K562 (cell line): ENCODE measurements around the gene GAL3ST2. TPM values are rescaled to one million over a fixed set of nuclear protein-coding genes. Genes with fewer than 3 reads are reported as not detected.

Experiments
- ATAC-seq: fragments of 200-7000 bp; cut with Tn5 transposase; 3 replicates; pipeline ENCODE4 v1.9.1; 2020; ENCODE audit warnings: moderate library complexity
- BruUV-seq: library from RNA; stranded (reverse); fragments of 400-500 nt; replicated peaks from 2 replicates; lab custom pipeline; 2021; lab: Mats Ljungman, UMichigan
- CTCF ChIA-PET: fragments of 300-600 bp; formaldehyde crosslinking; extraction: SDS; loops from one replicate; lab custom pipeline; 2021; ENCODE audit warnings: low intra/inter-chr PET ratio; lab: Yijun Ruan, JAX
- POLR2A ChIA-PET: fragments of 300-600, 350-650 bp; sonication (Branson Sonifier 250); formaldehyde crosslinking; extraction: SDS; loops from one replicate; lab custom pipeline; 2021; ENCODE audit warnings: antibody characterized with exemption, inconsistent platforms; lab: Yijun Ruan, JAX
- DNase-seq, 4 experiments: peaks; one replicate each; pipeline versions ENCODE4 v3.0.0 to v3.0.0-alpha.2; 2011 to 2018; ENCODE audit warnings: low spot score in 3 of 4, mixed read lengths in 3 of 4; ENCODE audit errors: extremely low read depth in 1 of 4
- FAIRE-seq: peaks from 2 replicates; lab custom pipeline; 2011; peaks lifted over from hg19 to GRCh38; lab: Jason Lieb, UNC
- H2AFZ ChIP-seq: 2 replicates; pipeline ENCODE4 v1.6.0; 2011; ENCODE audit warnings: low read depth, low read length, control low read depth, inconsistent platforms
- H3K27ac ChIP-seq: fragments of 200-600 bp; 3 replicates; pipeline ENCODE4 v1.8.0; 2011; ENCODE audit warnings: low read depth, mild to moderate bottlenecking, control low read depth, inconsistent platforms, low read length, moderate library complexity, mixed read lengths; ENCODE audit errors: extremely low read depth
- H3K27me3 ChIP-seq, 2 experiments: fragments of 300-600 bp in 1 of 2; 2 replicates in 1 of 2; 3 replicates in 1 of 2; pipeline versions ENCODE4 v1.6.0 to v1.8.0; 2011; ENCODE audit warnings: inconsistent platforms in 2 of 2, low read length in 2 of 2, mild to moderate bottlenecking in 1 of 2, mixed read lengths in 1 of 2, moderate library complexity in 1 of 2; ENCODE audit not compliant: control insufficient read depth in 2 of 2, insufficient read depth in 2 of 2
- H3K36me3 ChIP-seq: fragments of 300-600 bp; 3 replicates; pipeline ENCODE4 v1.8.0; 2011; ENCODE audit warnings: mild to moderate bottlenecking, low read length, inconsistent platforms; ENCODE audit not compliant: control insufficient read depth, insufficient read depth
- H3K4me1 ChIP-seq, 2 experiments: fragments of 200-600 bp in 1 of 2; replicated peaks in 1 of 2; 2 replicates in 1 of 2; 3 replicates in 1 of 2; pipeline versions ENCODE4 v1.5.1 to v1.8.0; 2011; ENCODE audit warnings: inconsistent platforms in 2 of 2, low read length in 2 of 2, mild to moderate bottlenecking in 1 of 2, mixed read lengths in 1 of 2, moderate library complexity in 1 of 2; ENCODE audit not compliant: control insufficient read depth in 2 of 2, insufficient read depth in 2 of 2
- H3K4me2 ChIP-seq: 2 replicates; pipeline ENCODE4 v1.6.1; 2011; ENCODE audit warnings: low read length, control low read depth, inconsistent platforms, mixed read lengths; ENCODE audit not compliant: insufficient read depth
- H3K4me3 ChIP-seq: fragments of 200-600 bp; sonication (generic), shearing (Covaris generic); 2 replicates; pipeline ENCODE4 v1.5.1; 2016; ENCODE audit warnings: control low read depth, inconsistent platforms
- H3K79me2 ChIP-seq: fragments of 200-600 bp; 3 replicates; pipeline ENCODE4 v1.8.0; 2011; ENCODE audit warnings: low read length, inconsistent platforms; ENCODE audit not compliant: control insufficient read depth, insufficient read depth
- H3K9ac ChIP-seq, 2 experiments: 2 replicates each; pipeline versions ENCODE4 v1.6.0 to v1.6.1; 2011; ENCODE audit warnings: low read depth in 2 of 2, low read length in 2 of 2, control low read depth in 1 of 2, inconsistent platforms in 1 of 2, mild to moderate bottlenecking in 1 of 2, mixed read lengths in 1 of 2; ENCODE audit not compliant: insufficient read depth in 1 of 2
- H3K9me1 ChIP-seq: one replicate; pipeline ENCODE4 v1.6.0; 2011; ENCODE audit warnings: inconsistent platforms, mild to moderate bottlenecking, low read length, moderate library complexity; ENCODE audit not compliant: control insufficient read depth, insufficient read depth
- H3K9me3 ChIP-seq: replicated peaks from 2 replicates; pipeline ENCODE4 v1.5.1; 2011; ENCODE audit warnings: low read depth, low read length, inconsistent platforms; ENCODE audit not compliant: control insufficient read depth, insufficient read depth
- H4K20me1 ChIP-seq: replicated peaks from 2 replicates; pipeline ENCODE4 v1.6.1; 2011; ENCODE audit warnings: low read length, inconsistent platforms, mixed read lengths; ENCODE audit not compliant: control insufficient read depth, insufficient read depth
- BACH1 ChIP-seq: fragments of 200-800 bp; sonication (Bioruptor generic); IDR thresholded peaks from 2 replicates; pipeline ENCODE4 v1.6.1; 2016; ENCODE audit warnings: missing genetic modification characterization, missing compliant biosample characterization
- SLC30A9 ChIP-seq: fragments of 250-450 bp; sonication (Bioruptor Pico); IDR thresholded peaks from 2 replicates; pipeline ENCODE4 v1.8.0; 2022; ENCODE audit warnings: mild to moderate bottlenecking, moderate library complexity
- ZNF551 ChIP-seq: fragments of 250-450 bp; sonication (Bioruptor Pico); IDR thresholded peaks from 2 replicates; pipeline ENCODE4 v1.5.0; 2021; ENCODE audit warnings: mild to moderate bottlenecking, moderate library complexity
- WGBS: fragments of 100-300 bp; shearing (Covaris generic); methylation state at CpG from one replicate; pipeline ENCODE4 v1.1.6; 2016; ENCODE audit warnings: low coverage, mixed read lengths; ENCODE audit not compliant: insufficient coverage; ENCODE audit errors: missing lambda C conversion rate; 5-methylcytosine and 5-hydroxymethylcytosine counted together
- in situ Hi-C: fragments of 300-500 bp; cut with MboI; formaldehyde crosslinking; loops from 4 replicates; pipeline ENCODE4 v1.15.0; 2018; ENCODE audit warnings: inconsistent platforms, mixed read lengths
- intact Hi-C: fragments of 100-400 bp; cut with micrococcal nuclease; formaldehyde crosslinking; loops from 2 replicates; pipeline ENCODE4 v1.14.2; 2022
- polyA plus RNA-seq, 8 experiments: library from polyadenylated mRNA; depleted of rRNA in 4 of 8; stranded (reverse) in 5 of 8; unstranded in 3 of 8; fragments of >200 nt; fragmentation: Nextera tagmentation in 2 of 8; fragmentation: Illumina TruSeq in 1 of 8; extraction: Ambion mirVana in 2 of 8; extraction: Trizol in 1 of 8; gene quantifications; 2 replicates each; pipeline versions ENCODE4 v1.2.1 to v1.2.3, GENCODE V29; 2011 to 2014; ENCODE audit warnings: inconsistent platforms in 1 of 8, missing spikeins in 1 of 8
- total RNA-seq, 7 experiments: library from RNA; depleted of rRNA in 6 of 7; stranded (reverse); fragments of >200 nt in 6 of 7; fragmentation: Illumina TruSeq in 2 of 7; extraction: Trizol in 2 of 7; gene quantifications; 2 replicates each; pipeline versions ENCODE4 v1.2.1 to v1.2.3, GENCODE V29; 2011 to 2021; ENCODE audit warnings: low replicate concordance in 1 of 7
- TF ChIP-seq, protein P1 (sequence below): fragments of 200-800 bp; sonication (Bioruptor generic); IDR thresholded peaks from 2 replicates; pipeline ENCODE4 v1.6.1; 2017; ENCODE audit warnings: missing genetic modification characterization, missing compliant biosample characterization

GAL3ST2 gene
- total and polyA plus RNA-seq, 9 of the 15 experiments (the other 6 are each of a cell fraction or from before 2014, with no cell fraction given): 0.42 TPM; not detected in 8

DNA sequence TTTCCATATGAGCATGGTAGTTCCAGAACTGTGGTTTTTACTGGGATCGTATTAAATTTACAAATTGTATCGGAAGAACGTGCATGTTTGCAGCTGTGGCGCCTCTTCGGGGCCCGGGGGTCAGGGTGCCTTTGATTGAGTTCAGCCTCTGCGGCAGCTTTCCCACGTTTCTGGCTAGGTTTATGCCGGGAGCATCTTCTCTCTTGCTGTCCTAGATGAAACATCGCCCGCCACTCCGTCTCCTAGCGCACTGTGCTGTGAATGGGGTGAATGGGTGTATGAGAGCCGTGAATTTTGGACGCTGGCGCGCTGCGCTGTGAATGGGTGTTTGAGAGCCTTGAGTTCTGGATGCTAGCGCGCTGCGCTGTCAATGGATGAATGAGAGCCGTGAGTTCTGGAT lies 69.8 kb downstream of the GAL3ST2 start:
- 80% methylated on average over 15 of the region's 22 CpGs for WGBS
- H4K20me1 ChIP-seq: no peaks in the 10 kb centered on the region
- in situ Hi-C loops (no loop called here), intact Hi-C loops (no loop called here)
- TF ChIP-seq SLC30A9 (CRISPR knock-in tag) (no peak), ZNF551 (no peak), BACH1 (tag) (no peak)
- TF ChIP-seq, protein P1, sequence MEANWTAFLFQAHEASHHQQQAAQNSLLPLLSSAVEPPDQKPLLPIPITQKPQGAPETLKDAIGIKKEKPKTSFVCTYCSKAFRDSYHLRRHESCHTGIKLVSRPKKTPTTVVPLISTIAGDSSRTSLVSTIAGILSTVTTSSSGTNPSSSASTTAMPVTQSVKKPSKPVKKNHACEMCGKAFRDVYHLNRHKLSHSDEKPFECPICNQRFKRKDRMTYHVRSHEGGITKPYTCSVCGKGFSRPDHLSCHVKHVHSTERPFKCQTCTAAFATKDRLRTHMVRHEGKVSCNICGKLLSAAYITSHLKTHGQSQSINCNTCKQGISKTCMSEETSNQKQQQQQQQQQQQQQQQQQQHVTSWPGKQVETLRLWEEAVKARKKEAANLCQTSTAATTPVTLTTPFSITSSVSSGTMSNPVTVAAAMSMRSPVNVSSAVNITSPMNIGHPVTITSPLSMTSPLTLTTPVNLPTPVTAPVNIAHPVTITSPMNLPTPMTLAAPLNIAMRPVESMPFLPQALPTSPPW: no peak
- no peaks in the 10 kb centered on the region for H3K36me3 ChIP-seq
- no peaks in the 10 kb centered on the region for H3K27me3 ChIP-seq
- no peak overlapping the region for H3K9ac ChIP-seq
- DNase-seq (no peak), ATAC-seq (no peak), FAIRE-seq (no peak)
- H3K4me3 ChIP-seq: no peak overlapping the region
- no peaks in the 10 kb centered on the region for H3K9me1 ChIP-seq
- H3K4me1 ChIP-seq: peaks cover 8 to 60% of the 10 kb centered on the region in 2 experiments
- ChIA-PET CTCF (no interaction called here), POLR2A (interaction anchor here (0.7 kb wide), 1 partner anchor 863 kb away, joined by 4 read pairs; no protein-coding TSS in a partner anchor)
- H2AFZ ChIP-seq: no peak overlapping the region
- no peak overlapping the region for H3K27ac ChIP-seq
- no peak overlapping the region for H3K4me2 ChIP-seq
- no peaks in the 10 kb centered on the region for H3K9me3 ChIP-seq
- BruUV-seq: TSS peak; percentile 48
- peaks cover 15% of the 10 kb centered on the region; the same call in 2 of the 3 replicates for H3K79me2 ChIP-seq
